ENCODE results near the gene MAT2B.

DNA sequence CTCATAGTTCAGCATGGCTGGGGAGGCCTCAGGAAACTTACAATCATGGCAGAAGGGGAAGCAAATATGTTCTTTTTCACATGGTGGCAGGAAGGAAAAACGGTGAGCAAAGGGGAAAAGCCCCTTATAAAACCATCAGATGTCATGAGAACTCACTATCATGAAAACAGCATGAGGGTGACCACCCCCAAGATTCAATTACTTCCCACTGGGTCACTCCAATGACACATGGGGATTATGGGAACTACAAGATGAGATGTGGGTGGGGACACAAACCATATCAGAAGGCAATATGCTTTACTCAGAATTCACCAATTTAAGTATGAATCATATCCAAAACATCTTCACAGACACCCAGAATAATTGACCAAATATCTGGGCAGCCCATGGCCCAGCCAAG, 19.7 kb downstream of the MAT2B start:
- TF ChIP-seq, protein P1, sequence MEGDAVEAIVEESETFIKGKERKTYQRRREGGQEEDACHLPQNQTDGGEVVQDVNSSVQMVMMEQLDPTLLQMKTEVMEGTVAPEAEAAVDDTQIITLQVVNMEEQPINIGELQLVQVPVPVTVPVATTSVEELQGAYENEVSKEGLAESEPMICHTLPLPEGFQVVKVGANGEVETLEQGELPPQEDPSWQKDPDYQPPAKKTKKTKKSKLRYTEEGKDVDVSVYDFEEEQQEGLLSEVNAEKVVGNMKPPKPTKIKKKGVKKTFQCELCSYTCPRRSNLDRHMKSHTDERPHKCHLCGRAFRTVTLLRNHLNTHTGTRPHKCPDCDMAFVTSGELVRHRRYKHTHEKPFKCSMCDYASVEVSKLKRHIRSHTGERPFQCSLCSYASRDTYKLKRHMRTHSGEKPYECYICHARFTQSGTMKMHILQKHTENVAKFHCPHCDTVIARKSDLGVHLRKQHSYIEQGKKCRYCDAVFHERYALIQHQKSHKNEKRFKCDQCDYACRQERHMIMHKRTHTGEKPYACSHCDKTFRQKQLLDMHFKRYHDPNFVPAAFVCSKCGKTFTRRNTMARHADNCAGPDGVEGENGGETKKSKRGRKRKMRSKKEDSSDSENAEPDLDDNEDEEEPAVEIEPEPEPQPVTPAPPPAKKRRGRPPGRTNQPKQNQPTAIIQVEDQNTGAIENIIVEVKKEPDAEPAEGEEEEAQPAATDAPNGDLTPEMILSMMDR (IDR thresholded peaks at IDR 0.05 in 4 of 5, conservative IDR thresholded peaks at IDR 0.05 in 1 of 5), result no peak
- TF ChIP-seq POLR2A (IDR thresholded peaks at IDR 0.05), result no peak
